Activated CD4-positive, alpha-beta T cell treated with anti-CD3 and anti-CD28 coated beads for 36 hours (primary cell): ENCODE measurements around the gene C10orf67. TPM values are rescaled to one million over a fixed set of nuclear protein-coding genes. Genes with fewer than 3 reads are reported as not detected.

ENCODE experiments used
- ATAC-seq: fragments of 200-7000 bp; cut with Tn5 transposase; one replicate; pipeline ENCODE4 v1.10.0; 2021; ENCODE audit warnings: mild to moderate bottlenecking, moderate library complexity
- CTCF ChIA-PET: fragments of 350-600 bp; sonication (Branson Sonifier 250); formaldehyde crosslinking; loops from one replicate; lab custom pipeline; 2021; ENCODE audit warnings: antibody characterized with exemption; lab: Charles Lee
- POLR2A ChIA-PET: fragments of 350-600 bp; sonication (Branson Sonifier 250); formaldehyde crosslinking; loops from one replicate; lab custom pipeline; 2021; ENCODE audit warnings: antibody characterized with exemption, inconsistent platforms; lab: Charles Lee
- DNase-seq: peaks from one replicate; pipeline ENCODE4 v3.0.0-alpha.2; 2020
- H3K27ac Mint-ChIP-seq: one replicate; pipeline ENCODE4 v1.8.0; 2021; ENCODE audit warnings: mixed read lengths
- H3K27me3 Mint-ChIP-seq: one replicate; pipeline ENCODE4 v1.8.0; 2021; ENCODE audit warnings: mixed read lengths
- H3K36me3 Mint-ChIP-seq: one replicate; pipeline ENCODE4 v1.8.0; 2021; ENCODE audit warnings: low read depth, mixed read lengths
- H3K4me1 Mint-ChIP-seq: one replicate; pipeline ENCODE4 v1.8.0; 2021; ENCODE audit warnings: mixed read lengths
- H3K4me3 Mint-ChIP-seq: one replicate; pipeline ENCODE4 v1.8.0; 2021; ENCODE audit warnings: mild to moderate bottlenecking, moderate library complexity, mixed read lengths
- H3K9me3 Mint-ChIP-seq: one replicate; pipeline ENCODE4 v1.8.0; 2021; ENCODE audit warnings: low read depth, mixed read lengths
- intact Hi-C, 2 experiments: fragments of 100-400 bp; cut with DNase I in 1 of 2; cut with micrococcal nuclease in 1 of 2; formaldehyde crosslinking; loops; one replicate each; pipeline versions ENCODE4 v1.14.2 to v1.15.1; 2022 to 2024; cut with DNase I, micrococcal nuclease
- total RNA-seq, 2 experiments: library from RNA; stranded (reverse); gene quantifications; one replicate each; pipeline ENCODE4 v1.2.3, GENCODE V29; 2021

The C10orf67 gene
- total RNA-seq, 2 experiments from 2014 or later, result 0.16 to 0.41 TPM

DNA sequence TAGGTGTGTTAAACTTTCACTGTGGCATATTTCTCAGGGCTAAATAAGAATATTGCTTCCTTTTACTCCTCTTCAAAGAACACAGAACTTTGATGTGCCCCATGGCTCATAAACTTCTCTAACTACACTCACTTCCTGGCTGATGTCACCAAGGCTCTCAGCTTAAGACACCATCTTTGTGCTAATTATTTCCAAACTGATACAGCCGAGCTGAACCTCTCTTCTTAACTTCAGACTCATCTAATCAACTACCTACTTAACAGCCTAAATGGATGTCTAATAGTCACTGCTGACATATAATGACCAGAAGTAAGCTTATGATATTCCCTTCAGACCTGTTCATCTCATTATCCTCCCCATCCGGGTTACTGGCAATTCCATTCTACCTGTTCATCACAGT is 3.6 kb downstream of the C10orf67 start:
- no peaks in the 10 kb centered on the region for H3K36me3 Mint-ChIP-seq
- peak; percentile 72 for ATAC-seq
- POLR2A ChIA-PET, result no interaction called here
- peak overlapping the region; percentile 59 for H3K27ac Mint-ChIP-seq
- no peaks in the 10 kb centered on the region for H3K9me3 Mint-ChIP-seq
- DNase-seq, result no peak
- peaks cover 73% of the 10 kb centered on the region for H3K4me1 Mint-ChIP-seq
- peaks cover 3% of the 10 kb centered on the region for H3K27me3 Mint-ChIP-seq
- no peak overlapping the region for H3K4me3 Mint-ChIP-seq
- intact Hi-C loops, result loop anchor here in 1 of 2 experiments (5.0 kb wide), 1 partner anchor 659 kb away; no protein-coding TSS in a partner anchor
- CTCF ChIA-PET, result interaction anchor here (0.5 to 1.1 kb wide), 3 partner anchors 9 to 108 kb away, joined by 3 read pairs; no protein-coding TSS in a partner anchor

DNA sequence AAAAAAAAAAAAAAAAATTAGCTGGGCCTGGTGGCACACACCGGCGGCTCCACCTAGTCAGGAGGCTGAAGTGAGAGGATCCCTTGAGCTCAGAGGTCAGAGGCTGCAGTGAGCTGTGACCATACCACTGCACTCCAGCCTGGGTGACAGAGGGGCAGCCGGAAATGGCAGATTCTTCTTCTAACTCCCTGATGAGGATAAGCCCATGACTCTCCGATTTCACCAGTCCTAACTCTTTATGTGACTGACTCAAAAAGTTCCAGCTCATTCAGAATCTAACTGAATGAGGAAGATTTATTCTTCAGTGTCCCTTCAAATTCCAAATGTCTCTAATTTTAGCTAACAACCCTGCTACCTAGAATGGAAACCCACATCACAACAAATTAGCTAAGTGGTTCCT is 4.2 kb downstream of the C10orf67 start:
- Mint-ChIP-seq H3K27me3 (peaks cover 3% of the 10 kb centered on the region), H3K4me1 (peaks cover 75% of the 10 kb centered on the region), H3K27ac (peak overlapping the region; percentile 9), H3K9me3 (no peaks in the 10 kb centered on the region), H3K4me3 (no peak overlapping the region), H3K36me3 (no peaks in the 10 kb centered on the region)
- CTCF ChIA-PET, result interaction anchor here (0.5 to 1.1 kb wide), 3 partner anchors 10 to 109 kb away, joined by 3 read pairs; no protein-coding TSS in a partner anchor
- ATAC-seq (no peak), DNase-seq (no peak)
- POLR2A ChIA-PET, result no interaction called here
- intact Hi-C loops, result loop anchor here in 1 of 2 experiments (5.0 kb wide), 1 partner anchor 658 kb away; no protein-coding TSS in a partner anchor

DNA sequence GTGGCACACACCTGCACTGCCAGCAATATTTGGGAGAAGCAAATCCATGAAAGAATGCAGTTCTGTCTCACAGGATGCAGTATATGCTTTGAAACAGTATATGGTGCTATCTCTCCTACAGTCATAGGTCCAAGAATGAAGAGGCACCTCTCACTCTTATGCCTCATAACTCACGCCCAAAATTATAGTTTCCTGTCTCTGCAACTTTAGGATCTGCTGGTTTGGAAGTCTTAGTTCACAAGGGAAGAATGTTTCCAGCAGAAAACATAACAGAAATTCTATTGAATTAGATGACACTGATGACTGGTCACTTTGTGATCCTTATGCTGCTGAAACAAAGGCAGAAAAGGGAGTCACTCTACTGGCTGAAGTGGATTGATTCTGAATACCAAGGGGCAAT is 5.7 kb downstream of the C10orf67 start:
- Mint-ChIP-seq H3K4me1 (peaks cover 84% of the 10 kb centered on the region), H3K4me3 (no peak overlapping the region), H3K9me3 (no peaks in the 10 kb centered on the region), H3K36me3 (no peaks in the 10 kb centered on the region), H3K27me3 (no peaks in the 10 kb centered on the region), H3K27ac (no peak overlapping the region)
- ATAC-seq (no peak), DNase-seq (no peak)
- ChIA-PET CTCF (no interaction called here), POLR2A (no interaction called here)
- intact Hi-C loops, result loop anchor here in 1 of 2 experiments (10.0 kb wide), 2 partner anchors 1126 to 1804 kb away; partner anchors contain the start of gene MLLT10

DNA sequence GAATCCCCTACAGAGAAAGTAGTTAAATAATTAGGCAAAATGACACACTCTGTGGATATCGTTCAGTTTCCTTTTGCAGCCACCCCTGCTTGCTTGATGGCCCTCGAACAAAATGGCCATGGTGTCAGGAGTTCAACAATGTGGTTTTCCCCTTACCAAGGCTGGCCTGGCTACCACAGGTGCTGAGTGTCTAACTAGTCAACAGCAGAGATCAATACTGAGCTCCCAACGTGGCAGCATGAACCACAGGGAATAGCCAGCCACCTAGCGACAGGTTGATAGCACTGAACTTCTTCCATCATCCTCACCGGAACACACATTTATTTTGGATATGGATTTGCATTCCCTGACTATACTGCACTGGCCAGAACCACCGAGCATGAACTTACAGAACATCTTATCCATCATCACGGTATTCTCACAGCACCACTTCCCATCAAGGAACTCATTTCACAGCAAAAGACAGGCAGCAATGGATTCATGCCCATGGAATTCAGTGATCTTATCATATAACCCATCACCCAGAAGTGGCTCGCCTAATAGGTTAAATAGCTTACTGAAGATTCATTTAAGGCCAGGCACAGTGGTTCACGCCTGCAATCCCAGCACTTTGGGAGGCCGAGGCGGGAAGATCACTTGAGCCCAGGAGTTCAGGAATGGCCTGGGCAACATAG is 6.3 kb downstream of the C10orf67 start:
- ChIA-PET POLR2A (no interaction called here), CTCF (no interaction called here)
- no peaks in the 10 kb centered on the region for H3K9me3 Mint-ChIP-seq
- H3K27me3 Mint-ChIP-seq, result no peaks in the 10 kb centered on the region
- no peak for DNase-seq
- no peak for ATAC-seq
- no peak overlapping the region for H3K4me3 Mint-ChIP-seq
- H3K4me1 Mint-ChIP-seq, result peaks cover 81% of the 10 kb centered on the region
- H3K36me3 Mint-ChIP-seq, result no peaks in the 10 kb centered on the region
- intact Hi-C loops, result loop anchor here in 1 of 2 experiments (10.0 kb wide), 2 partner anchors 1127 to 1803 kb away; partner anchors contain the start of gene MLLT10
- no peak overlapping the region for H3K27ac Mint-ChIP-seq

DNA sequence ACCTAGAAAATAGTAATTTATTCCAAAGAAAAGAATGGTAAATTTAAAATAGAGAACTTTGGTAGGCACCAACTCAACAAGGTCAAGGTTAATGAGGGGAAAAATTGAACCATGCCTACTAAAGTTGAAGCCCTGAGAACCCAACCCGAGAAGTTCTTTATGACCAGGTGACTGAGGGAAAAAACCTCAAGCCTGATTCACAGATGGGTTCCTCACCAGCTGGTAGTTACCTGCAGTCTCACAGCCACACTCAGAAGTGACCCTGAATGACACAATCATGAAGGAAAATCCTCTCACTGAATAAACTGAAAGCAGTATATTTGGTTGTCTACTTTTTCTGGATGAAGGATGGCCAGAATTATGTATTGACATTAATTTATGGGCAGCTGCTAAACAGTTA is 7.0 kb downstream of the C10orf67 start:
- ATAC-seq (peak; percentile 47), DNase-seq (peak; percentile 38)
- Mint-ChIP-seq H3K4me3 (no peak overlapping the region), H3K4me1 (peaks cover 75% of the 10 kb centered on the region), H3K36me3 (no peaks in the 10 kb centered on the region), H3K27ac (no peak overlapping the region), H3K27me3 (no peaks in the 10 kb centered on the region), H3K9me3 (no peaks in the 10 kb centered on the region)
- intact Hi-C loops, result loop anchor here in 1 of 2 experiments (10.0 kb wide), 2 partner anchors 1127 to 1803 kb away; partner anchors contain the start of gene MLLT10
- POLR2A ChIA-PET, result interaction anchor here (0.6 kb wide), 1 partner anchor 360 kb away, joined by 4 read pairs; no protein-coding TSS in a partner anchor
- CTCF ChIA-PET, result interaction anchor here (0.6 kb wide), 1 partner anchor 882 kb away, joined by 3 read pairs; no protein-coding TSS in a partner anchor

DNA sequence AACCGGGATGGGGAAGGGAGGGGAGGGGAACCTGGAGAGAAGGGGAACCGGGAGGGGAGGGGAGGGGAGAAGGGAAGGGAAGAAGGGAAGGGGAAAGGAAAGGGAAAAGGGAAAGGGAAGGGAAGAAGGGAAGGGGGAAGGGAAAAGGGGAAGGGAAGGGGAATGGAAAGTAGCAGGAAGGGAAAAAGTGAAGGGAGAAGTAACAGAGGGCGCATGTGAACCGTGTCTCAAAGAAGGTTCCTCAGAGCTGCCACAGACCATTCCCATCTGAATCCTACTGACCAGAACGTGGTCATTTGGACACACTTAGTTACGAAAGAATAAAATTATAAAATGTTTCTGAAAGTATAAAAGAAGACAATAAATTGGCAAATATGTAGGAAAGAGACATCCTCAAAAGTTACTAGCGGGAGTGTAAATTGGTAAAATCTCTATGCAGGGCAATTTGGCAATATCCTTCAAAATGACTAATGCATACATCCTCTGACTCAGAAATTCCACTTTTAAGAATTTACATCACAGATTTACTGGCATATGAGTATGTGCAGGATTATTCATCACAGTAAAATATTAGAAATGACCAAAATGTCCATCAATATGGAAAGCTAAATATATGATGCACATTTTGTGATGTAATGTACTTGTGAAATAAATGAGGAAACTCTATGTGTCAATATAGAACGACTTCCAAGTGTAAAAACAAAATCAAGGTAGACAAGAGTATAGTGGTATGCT is 12.9 kb downstream of the C10orf67 start:
- Mint-ChIP-seq H3K9me3 (no peaks in the 10 kb centered on the region), H3K27ac (peak overlapping the region; percentile 48), H3K4me1 (peaks cover 39% of the 10 kb centered on the region), H3K36me3 (peaks cover 2% of the 10 kb centered on the region), H3K4me3 (no peak overlapping the region), H3K27me3 (no peaks in the 10 kb centered on the region)
- POLR2A ChIA-PET, result interaction anchor here (1.0 kb wide), 1 partner anchor 115 kb away, joined by 4 read pairs; no protein-coding TSS in a partner anchor
- intact Hi-C loops, result loop anchor here in 1 of 2 experiments (2.0 to 10.0 kb wide), 4 partner anchors 107 to 1797 kb away; partner anchors contain the start of genes KIAA1217, MLLT10 and OTUD1
- peak; percentile 36 for ATAC-seq
- CTCF ChIA-PET, result interaction anchor here (0.7 to 1.4 kb wide), 3 partner anchors 11 to 173 kb away, joined by 3 read pairs; no protein-coding TSS in a partner anchor
- no peak for DNase-seq

DNA sequence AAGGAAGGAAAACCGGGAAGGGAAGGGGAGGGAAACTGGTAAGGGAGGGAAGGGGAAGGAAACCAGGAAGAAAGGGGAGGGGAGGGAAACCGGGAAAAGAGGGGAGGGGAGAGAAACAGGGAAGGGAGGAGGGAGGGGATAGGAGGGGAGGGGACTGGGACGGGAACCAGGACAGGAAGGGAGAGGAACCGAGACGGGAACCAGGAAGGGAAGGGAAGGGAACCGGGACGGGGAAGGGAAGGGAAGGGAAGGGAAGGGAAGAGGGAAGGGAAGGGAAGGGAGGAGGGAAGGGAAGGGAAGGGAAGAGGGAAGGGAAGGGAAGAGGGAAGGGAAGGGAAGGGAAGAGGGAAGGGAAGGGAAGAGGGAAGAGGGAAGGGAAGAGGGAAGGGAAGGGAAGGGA is 13.6 kb downstream of the C10orf67 start:
- ATAC-seq, result no peak

DNA sequence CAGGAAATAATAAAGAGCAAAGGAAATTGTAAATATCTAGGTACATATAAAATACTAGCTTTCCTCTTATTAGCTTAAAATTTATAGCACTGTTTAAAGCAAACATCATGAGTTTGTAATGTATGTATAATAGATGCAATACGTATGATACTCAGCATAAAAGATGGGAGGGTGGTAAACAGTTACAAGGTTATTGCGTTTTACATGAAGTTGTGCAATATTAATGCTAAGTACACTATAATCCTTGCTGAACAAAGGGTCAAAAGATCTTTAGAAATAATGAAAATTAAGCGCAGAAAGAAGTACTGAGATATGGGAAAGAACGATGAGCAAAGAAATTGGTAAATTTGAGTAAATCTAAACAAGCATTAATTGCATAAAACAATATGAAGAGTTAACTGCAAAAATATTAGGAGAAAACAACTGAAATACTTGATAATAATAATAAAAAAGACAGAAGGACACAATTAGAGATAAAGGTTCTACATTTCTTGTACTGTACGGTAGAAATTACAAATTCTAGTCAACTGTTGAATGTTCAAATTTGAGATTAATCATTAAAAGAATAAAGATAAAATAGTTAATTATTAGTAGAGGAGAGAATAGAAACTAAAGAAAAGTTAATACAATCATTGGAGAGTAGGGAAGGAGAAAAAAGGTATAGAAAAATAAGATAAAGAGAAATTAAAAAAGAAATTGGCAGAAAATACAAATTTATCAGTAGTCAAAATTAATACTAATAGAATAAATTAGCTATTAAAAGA is 17.9 kb downstream of the C10orf67 start:
- Mint-ChIP-seq H3K36me3 (peaks cover 2% of the 10 kb centered on the region), H3K4me1 (peaks cover 12% of the 10 kb centered on the region), H3K27ac (no peak overlapping the region), H3K27me3 (peaks cover 9% of the 10 kb centered on the region), H3K4me3 (no peak overlapping the region), H3K9me3 (no peaks in the 10 kb centered on the region)
- intact Hi-C loops, result no loop called here
- ChIA-PET POLR2A (no interaction called here), CTCF (interaction anchor here (0.7 to 1.2 kb wide), 2 partner anchors 9 to 75 kb away, joined by 3 to 4 read pairs; no protein-coding TSS in a partner anchor)
- no peak for ATAC-seq
- DNase-seq, result no peak

More for the DNA sequence above, 13.6 kb downstream of the C10orf67 start:
- ChIA-PET CTCF (no interaction called here), POLR2A (no interaction called here)
- no peak for DNase-seq
- intact Hi-C loops, result loop anchor here in 1 of 2 experiments (10.0 kb wide), 2 partner anchors 1134 to 1796 kb away; partner anchors contain the start of gene MLLT10
- Mint-ChIP-seq H3K27me3 (peaks cover 2% of the 10 kb centered on the region), H3K27ac (peak overlapping the region; percentile 65), H3K36me3 (peaks cover 2% of the 10 kb centered on the region), H3K4me1 (peaks cover 33% of the 10 kb centered on the region), H3K4me3 (no peak overlapping the region), H3K9me3 (no peaks in the 10 kb centered on the region)

DNA sequence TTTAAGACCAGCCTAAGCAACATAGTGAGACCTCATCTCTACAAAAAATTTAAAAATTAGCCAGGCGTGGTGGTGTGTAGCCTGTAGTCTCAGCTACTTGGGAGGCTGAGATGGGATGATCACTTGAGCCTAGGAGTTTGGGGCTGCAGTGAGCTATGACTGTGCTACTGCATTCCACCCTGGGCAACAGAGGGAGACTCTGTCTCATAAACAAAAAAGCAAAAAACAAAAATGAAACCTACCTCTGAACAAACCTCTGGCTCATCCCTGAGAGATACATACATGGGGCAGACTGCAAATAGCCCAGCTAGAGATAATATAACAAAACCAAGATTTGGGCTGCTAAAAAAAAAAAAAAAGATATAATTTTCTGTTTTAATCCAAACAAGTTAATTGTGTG is 19.5 kb downstream of the C10orf67 start:
- H3K4me1 Mint-ChIP-seq, result peaks cover 9% of the 10 kb centered on the region
- intact Hi-C loops, result no loop called here
- ChIA-PET CTCF (no interaction called here), POLR2A (no interaction called here)
- no peaks in the 10 kb centered on the region for H3K36me3 Mint-ChIP-seq
- no peaks in the 10 kb centered on the region for H3K9me3 Mint-ChIP-seq
- DNase-seq, result no peak
- peaks cover 9% of the 10 kb centered on the region for H3K27me3 Mint-ChIP-seq
- no peak overlapping the region for H3K27ac Mint-ChIP-seq
- H3K4me3 Mint-ChIP-seq, result no peak overlapping the region
- ATAC-seq, result peak; percentile 85

DNA sequence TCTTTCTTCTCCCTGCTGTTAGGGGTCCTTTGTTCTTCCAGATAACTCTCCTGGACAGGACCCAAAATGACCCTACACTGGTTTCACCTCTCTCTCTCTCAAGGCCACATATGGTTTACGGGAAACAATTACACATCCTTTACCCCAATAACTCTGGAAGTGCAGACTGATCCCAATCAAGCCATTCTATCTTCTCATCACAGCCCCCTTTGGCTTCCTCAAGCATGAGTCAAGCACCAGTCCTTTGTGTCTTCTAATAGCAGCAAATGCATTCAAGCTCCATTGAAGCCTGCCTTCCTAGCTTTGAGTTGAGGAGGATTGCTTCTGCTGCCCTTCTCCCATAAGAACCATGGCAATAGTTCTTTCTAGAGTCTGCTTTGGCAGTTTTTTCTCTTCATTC is 20.2 kb downstream of the C10orf67 start:
- ATAC-seq (no peak), DNase-seq (no peak)
- intact Hi-C loops, result no loop called here
- no peaks in the 10 kb centered on the region for H3K36me3 Mint-ChIP-seq
- H3K27me3 Mint-ChIP-seq, result peaks cover 9% of the 10 kb centered on the region
- no peaks in the 10 kb centered on the region for H3K9me3 Mint-ChIP-seq
- CTCF ChIA-PET, result interaction anchor here (0.6 to 1.1 kb wide), 2 partner anchors 10 to 344 kb away, joined by 3 read pairs; no protein-coding TSS in a partner anchor
- no peak overlapping the region for H3K27ac Mint-ChIP-seq
- H3K4me3 Mint-ChIP-seq, result no peak overlapping the region
- H3K4me1 Mint-ChIP-seq, result peaks cover 9% of the 10 kb centered on the region
- POLR2A ChIA-PET, result no interaction called here
